ENCODE results near the gene FAM111B.
"Not testable (repeated sequence)": the region's sequence is repeated elsewhere in the genome, so short reads cannot be mapped to it uniquely, and the experiment has no call there.

The FAM111B gene

DNA sequence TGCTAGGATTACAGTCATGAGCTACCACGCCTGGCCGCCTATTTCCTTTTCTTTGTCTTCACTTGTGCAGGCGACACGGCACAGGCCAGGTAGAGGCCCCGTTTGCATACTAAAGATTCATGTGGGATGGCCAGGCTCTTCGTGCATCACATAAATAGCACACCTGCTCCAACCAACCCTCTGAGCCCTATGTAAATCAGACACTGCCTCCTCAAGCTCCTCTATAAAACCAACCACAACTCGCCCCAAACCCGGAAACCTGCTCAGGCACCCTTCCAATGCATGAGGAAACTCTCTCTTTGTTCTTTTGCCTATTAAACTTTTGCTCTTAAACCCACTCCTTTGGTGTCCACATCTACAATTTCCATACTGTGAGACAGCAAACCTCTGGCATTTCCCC lies 9.1 kb upstream of the FAM111B start:
- not testable (repeated sequence) for DNase-seq (ENCODE audit: extremely low read depth in 1 of 2, low read depth in 1 of 2)

DNA sequence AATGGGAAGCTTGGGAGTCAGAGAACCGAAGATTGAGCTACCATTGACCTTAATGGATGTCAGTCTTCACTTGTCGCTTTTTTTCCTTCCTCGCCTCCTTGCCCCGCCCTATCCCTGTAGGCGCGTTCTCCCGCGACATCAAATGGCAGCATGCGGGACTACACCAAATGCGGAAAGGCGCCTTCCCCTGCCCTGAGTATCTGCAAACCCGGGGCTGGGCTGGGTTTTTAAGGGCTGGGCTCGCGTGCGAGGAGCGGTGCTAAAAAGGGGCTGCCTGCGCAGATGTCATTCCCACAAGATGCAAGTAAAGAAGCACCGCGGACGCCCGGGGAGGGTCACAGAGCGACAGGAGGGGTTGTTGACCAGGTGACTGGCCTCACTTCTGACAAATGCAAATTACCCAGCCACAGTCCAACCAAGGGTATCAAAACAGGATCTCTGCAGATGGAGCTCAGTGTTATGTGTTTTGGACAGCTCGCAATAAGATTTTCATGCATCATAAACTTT lies 4.7 kb upstream of the FAM111B start:
- peak in 1 of 2 donors; percentile 56 for DNase-seq (ENCODE audit: extremely low read depth in 1 of 2, low read depth in 1 of 2)

DNA sequence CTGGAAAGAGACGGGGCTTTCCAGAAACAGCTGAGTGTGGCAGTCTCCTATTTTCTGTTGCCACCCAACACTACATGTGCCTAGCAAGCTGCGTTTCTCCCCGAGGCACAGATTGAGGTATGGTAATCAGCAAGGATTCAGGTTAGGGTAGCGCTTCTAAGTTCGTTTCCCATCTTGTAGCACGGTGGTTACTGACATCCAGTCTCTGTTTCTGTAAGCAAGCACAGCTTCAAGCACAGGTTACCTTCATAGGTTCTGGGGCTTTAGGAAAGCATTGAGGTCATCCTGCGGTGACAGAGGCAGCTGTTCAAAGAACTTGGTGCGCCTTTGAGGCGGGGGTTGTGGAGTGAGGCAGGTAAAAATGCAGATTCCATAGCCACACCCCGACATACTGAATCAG lies 684 bp downstream of the FAM111B start:
- DNase-seq (ENCODE audit: extremely low read depth in 1 of 2, low read depth in 1 of 2) = not testable (repeated sequence)

DNA sequence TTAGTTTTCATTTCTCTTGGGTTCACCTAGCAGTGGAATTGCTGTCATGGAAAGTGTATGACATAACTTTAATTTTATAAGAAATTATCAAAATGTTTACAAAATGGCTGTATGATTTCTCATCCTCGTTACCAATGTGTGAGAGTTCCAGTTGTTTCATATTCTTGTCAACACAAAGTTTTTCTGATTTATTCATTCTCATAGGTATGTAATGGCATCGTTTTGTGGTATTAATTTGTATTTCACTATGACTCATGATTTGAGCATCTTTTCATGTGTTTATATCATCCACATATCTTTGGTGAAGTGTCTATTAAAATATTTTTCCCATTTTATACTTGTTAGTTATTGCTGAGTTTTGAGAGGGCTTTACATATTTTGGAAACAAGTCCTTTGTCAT lies 5.5 kb downstream of the FAM111B start:
- DNase-seq (ENCODE audit: extremely low read depth in 1 of 2, low read depth in 1 of 2) = no peak

DNA sequence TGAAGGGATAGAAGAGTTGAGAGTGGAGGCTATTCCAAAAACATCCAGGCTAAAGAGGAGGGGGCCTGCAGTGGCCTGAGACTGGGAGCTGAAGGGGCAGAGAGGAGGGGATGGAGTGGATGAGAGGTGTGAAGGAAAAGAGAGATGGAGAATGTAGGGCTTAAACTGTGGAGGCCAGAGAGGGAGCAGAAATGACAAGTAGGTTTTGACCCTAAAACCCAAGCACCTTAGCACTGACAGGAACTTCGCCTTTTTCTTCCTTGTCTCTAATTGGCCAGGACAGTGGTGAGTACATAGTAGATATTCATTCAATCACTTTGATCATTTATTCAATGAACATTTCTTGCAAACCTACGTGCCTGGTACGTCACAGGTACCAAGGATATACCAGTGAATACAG lies 7.3 kb downstream of the FAM111B start:
- DNase-seq (ENCODE audit: extremely low read depth in 1 of 2, low read depth in 1 of 2) = no peak

DNA sequence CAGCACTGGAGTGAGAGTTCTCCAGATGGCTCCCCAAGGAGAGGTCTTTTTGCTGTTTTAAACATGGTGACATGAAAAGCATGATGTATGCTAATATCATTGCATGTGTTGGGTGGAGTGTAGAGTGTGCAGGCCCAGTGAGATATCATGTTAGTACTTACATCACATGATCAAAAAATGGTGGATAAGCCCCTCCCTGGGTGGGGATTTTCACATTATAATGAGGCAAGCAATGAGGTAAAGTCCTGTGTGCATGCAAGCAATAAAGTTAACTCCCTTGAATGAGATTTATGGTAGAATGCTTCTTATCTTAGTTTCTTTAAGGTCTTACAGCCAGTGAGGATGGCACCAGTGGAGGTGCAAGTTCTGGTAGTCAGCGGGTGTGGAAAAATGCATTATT lies 8.5 kb downstream of the FAM111B start:
- DNase-seq (ENCODE audit: extremely low read depth in 1 of 2, low read depth in 1 of 2) = no peak

DNA sequence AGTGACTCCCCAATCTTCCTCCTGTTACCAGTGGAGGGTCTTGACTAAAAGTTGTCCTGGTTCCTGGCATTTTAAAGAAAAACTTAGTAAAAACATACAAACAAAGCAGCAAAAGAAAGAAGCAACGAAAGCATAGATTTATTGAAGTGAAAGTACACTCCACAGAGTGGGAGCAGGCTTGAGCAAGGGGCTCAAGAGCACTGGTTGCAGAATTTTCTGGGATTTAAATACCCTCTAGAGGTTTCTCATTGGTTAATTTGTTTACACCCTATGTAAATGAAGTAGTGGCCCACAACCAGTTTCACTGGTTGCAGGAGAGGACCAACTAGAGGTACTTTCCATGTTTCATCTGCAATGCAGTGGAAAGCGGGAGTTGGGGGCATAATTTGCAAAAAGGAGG lies 10.7 kb downstream of the FAM111B start:
- no peak for DNase-seq (ENCODE audit: extremely low read depth in 1 of 2, low read depth in 1 of 2)

DNA sequence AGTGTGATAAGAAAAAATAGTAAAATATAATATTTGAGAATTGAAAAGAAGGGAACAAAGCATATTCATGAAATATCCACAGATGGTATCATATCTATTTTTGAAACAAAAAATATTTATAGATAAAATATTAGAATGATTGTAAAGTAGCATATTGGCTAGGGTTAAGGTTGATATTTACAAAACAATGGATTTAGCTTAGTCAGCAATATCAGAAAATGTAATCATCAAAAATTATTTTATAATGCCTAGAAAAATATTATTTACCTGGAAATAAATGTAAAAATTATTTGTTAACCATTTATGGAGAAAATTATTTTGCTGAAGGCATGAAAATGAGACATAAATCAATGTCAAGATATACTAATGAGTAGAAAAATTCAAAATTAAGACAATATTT lies 12.8 kb downstream of the FAM111B start:
- no peak for DNase-seq (ENCODE audit: extremely low read depth in 1 of 2, low read depth in 1 of 2)

DNA sequence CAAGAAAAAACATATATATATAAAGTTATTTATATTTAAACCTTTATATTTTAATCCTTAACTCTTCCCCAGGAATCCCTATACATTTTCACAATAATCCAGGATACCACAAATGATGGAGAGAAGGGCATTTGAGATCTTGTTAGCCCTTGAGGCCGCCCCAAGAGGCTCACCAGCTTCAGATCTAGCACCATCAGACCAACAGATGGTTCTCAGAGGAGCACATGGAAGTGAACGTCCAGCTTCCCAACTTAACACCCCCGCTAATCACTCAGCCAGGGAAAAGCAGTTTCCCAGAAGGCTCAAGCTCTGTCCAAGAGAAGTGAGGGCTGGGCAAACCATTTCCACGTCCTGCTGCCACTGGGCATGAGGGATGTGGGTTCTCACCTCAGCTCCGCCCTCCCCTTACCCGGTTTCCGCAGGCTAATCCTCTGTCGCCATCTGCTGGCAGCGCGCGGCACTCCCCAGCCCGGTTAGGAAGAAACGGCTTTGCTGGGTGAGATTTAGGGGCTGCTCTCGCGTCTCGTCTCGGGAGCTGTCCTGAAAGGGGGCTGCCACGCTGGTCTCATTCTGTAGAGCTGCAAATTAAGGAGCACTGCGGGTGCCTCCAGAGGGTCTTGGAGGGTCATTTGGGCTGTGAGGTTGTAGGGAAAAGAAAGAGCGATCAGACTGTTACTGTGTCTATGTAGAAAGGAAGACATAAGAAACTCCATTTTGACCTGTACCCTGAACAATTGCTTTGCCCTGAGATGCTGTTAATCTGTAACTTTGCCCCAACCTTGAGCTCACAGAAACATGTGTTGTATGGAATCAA lies 28.8 kb downstream of the FAM111B start:
- peak; percentile 62 to 78 for DNase-seq (ENCODE audit: extremely low read depth in 1 of 2, low read depth in 1 of 2)

DNA sequence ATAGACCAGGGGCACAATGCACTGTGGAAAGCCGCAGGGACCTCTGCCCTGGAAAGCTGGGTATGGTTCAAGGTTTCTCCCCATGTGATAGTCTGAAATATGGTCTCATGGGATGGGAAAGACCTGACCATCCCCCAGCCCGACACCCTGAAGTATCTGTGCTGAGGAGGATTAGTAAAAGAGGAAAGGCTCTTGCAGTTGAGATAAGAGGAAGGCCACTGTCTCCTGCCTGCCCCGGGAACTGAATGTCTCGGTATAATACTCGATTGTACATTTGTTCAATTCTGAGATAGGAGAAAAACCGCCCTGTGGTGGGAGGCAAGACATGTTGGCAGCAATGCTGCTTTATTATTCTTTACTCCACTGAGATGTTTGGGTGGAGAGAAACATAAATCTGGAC lies 29.5 kb downstream of the FAM111B start:
- not testable (repeated sequence) for DNase-seq (ENCODE audit: extremely low read depth in 1 of 2, low read depth in 1 of 2)

DNA sequence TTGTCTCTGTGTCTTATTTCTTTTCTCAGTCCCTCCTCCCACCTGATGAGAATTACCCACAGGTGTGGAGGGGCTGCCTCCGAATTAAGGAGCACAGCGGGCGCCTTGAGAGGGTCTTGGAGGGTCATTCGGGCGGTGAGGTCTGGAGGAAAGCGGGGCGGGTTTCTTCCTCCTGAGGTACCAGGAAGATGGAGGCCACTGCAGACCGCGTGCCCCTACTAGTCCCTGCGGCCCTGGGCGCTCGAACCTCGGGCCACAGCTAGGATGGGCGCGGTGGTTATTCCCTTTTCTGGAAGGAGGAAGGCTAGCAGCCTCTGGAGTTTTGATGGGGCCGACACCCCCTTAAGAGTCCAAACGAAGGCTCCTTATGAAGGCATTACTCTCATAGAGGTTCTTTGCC lies 30.2 kb downstream of the FAM111B start:
- no peak for DNase-seq (ENCODE audit: extremely low read depth in 1 of 2, low read depth in 1 of 2)

DNA sequence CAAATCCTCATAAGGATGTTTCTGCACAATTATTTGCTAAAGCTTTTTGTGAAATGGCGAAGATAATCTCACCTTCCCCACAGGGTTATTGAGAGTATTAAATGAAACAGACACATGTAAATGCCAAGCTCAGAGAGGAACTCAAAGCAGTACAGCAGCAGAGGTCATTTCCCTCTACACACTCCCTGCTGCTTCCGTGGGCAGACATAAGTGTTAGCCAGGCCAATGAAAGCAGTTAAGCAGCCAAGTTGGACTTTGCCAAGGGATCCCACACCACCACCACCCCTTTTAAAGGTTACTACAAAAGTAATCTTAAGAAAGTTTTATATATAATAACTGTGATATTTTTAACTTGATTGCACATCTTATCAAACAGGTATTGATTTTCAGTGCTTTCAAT lies 31.6 kb downstream of the FAM111B start:
- no peak for DNase-seq (ENCODE audit: extremely low read depth in 1 of 2, low read depth in 1 of 2)

DNA sequence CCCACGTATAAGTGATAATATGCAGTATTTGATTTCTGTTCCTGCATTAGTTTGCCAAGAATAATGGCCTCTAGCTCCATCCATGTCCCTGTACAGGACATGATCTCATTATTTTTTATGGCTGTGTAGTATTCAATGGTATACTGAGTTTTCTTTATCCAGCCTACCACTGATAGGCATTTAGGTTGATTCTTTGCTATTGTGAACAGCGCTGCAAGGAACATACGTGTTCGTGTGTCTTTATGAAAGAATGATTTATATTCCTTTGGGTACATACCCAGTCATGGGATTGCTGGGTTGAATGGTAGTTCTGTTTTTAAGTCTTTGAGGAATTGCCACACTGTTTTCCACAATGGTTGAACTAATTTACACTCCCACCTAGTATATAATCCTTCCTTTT lies 34.2 kb downstream of the FAM111B start:
- DNase-seq (ENCODE audit: extremely low read depth in 1 of 2, low read depth in 1 of 2) = no peak

DNA sequence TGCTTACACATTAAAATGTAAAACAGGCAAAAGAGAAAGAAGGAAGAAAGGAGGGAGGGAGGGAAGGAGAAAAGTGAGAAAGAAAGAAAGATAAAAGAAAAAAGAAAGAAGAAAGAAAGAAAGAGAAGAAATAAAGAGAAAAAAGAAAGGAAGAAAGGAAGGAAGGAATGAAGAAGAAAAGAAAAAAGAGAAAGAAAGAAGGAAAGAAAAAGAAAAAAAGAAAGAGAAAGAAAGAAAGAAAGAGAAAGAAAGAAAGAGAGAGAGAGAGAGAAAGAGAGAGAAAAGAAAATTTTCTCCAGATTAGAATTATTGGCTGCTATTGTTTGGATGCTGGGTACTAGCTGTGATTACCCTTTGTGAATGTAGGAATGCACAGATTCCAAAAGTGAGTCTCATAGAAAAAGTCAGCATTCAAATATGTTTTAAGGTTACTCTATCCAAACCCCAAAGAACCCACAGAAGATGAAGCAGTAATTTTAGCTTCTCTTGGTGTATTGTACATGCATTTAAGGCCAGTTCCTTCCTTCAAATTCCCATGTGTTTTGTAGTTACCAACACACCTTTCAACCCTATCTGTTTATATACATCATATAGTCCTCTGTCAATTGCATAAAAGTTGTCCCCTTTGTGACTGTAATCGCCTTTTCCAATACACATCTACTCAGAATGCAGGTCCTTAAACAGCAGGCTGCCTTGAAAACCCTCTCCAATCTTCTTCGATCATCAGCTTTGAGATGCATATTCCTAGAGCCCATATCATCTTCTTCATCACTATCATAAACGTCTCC lies 34.8 kb downstream of the FAM111B start:
- DNase-seq (ENCODE audit: extremely low read depth in 1 of 2, low read depth in 1 of 2) = no peak

DNA sequence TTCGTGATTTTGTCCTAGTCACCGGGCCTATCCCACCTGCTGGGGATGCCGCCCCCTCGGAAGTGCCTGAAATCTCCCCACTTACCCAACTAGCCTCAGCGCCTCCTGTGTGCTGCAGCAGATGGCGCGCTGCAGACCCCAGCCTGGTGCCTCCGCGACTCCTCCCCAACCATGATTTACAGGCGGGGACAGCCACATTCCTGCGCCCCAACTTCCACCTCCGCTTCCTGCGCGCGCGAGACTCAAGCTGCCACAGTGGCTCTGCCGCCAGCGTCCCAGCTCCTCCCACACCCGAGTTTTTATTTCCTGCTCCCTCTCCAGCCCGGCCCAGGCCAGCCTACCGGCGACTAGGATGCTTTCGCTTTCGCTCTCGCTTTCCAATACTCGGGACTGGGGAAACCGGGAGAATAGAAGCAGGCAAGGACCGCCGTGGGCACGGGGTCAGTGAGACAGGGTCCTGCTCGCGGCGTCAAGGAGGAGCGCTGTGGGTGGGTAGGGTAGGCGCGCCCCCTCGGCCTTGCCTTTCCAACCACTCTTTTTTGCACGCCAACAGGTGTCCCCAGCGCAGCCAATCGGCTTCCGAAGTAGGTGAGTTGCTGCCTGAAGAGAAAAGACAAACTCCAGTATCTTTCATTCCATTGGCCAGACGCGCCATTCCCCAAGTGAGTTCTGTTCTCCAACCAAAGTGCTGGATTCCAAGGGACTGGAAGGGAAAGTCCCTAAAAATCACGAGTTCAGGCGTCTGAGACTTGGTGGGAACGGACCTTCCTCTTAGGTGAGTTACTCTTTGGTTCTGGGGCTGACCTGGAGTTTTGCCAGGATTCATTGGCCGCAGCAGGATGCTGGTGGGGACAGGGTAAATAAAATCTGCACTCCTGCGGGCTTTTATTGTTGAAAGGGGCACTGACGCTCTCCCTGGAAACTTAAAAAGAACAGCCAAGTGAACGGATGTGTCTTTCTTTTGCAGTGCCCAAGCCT lies 35.8 kb downstream of the FAM111B start, which contains the start of gene FAM111A:
Gene FAM111A (plus strand): TSS at position 327 of the 978 bp plus-strand sequence. CDS start 6,017 bp downstream, outside the sequence.
- DNase-seq (ENCODE audit: extremely low read depth in 1 of 2, low read depth in 1 of 2) = peak; percentile 67 to 79

DNA sequence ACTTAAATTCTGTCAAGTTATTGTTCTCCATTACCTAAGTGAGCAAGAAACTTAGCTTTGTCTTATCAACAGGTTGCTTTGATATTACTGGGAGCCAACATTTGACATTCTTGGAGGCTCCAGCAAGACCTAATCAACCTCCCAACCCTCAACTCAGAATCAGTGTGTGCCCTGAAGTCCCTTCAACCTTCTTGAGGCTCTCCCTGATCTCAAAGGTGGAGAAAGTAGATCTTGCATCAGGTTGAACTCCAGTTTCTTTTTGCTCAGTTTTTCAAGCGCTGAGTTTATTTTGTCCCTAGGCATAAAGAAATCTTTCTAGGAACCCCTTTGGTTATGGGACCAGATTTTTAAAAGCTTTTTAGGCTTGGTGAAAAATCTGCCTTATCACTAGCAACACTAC lies 37.1 kb downstream of the FAM111B start:
- DNase-seq (ENCODE audit: extremely low read depth in 1 of 2, low read depth in 1 of 2) = no peak

DNA sequence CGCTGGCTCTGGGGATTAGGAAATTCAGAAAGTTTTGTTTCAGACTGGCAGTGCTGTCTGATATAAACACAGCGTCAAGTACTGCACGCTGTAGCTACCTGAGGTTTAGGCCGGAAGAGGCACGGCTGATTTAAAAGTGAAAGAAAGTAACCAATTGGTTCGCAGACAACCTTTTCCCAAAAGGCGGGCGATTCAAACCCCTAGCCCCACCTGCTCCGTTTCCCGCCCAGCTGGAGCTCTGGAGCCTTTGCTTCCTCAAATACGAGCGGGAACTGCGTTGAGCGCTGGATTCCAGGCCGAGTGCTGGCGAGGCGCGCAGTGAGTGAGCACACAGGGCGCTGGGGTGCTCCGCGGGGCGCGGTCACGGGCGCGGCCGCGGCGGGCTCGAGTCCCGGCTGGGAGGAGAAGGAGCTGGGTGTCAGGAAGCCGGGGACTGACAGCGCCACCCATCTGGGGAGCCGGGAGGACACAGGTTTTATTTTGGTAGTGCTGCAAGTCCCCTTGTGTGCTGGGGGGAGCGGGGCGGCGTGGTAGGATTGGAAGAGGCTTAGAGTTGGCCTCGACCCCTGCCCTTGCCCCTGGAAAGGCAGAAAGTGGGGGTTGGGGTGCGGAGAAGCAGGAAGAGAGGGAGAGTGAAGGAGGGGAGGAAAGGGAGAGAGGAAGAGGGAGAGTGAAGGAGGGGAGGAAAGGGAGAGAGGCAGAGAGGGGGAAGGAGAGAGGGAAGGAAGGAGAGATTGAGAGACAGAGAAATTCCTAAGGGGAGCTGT lies 37.7 kb downstream of the FAM111B start:
- peak; percentile 50 to 63 for DNase-seq (ENCODE audit: extremely low read depth in 1 of 2, low read depth in 1 of 2)

DNA sequence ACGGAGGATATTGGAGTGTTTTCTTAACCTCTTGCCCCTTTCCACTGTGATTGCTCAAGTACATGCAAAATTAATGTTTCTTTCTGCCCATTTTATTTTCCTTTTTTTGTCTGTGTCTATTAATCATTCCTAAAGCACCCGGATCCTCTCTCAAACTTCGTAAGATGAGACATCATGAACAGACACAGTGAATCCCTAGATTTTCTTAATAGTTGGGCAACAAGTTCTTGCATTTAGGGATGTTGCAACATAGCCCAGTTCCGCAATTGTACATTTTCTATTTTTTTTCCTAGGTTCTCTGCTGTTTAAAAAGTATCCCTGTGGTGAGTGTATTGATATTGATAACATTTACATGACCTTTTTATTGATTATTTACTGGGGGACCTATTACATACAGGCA lies 38.5 kb downstream of the FAM111B start:
- no peak for DNase-seq (ENCODE audit: extremely low read depth in 1 of 2, low read depth in 1 of 2)

DNA sequence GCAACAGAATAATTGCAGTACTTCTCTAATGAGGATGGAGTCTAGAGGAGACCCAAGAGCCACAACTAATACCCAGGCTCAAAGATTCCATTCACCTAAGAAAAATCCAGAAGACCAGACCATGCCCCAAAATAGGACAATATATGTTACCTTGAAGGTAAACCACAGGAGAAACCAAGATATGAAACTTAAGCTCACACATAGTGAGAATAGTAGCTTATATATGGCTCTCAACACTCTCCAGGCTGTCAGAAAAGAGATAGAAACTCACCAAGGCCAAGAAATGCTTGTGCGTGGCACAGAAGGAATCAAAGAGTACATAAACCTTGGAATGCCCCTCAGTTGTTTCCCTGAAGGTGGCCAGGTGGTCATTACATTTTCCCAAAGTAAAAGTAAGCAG lies 44.7 kb downstream of the FAM111B start:
- DNase-seq (ENCODE audit: extremely low read depth in 1 of 2, low read depth in 1 of 2) = no peak

Measured in stimulated activated CD8-positive, alpha-beta memory T cell treated with anti-CD3 and anti-CD28 coated beads, Interleukin-7, amount 100 ng/mL, for 48 hours (primary cell).